IPS-NIHi11 (cell line): Measurements from ENCODE around the gene ST6GALNAC1.
"Not testable (repeated sequence)": the region's sequence is repeated elsewhere in the genome, so short reads cannot be mapped to it uniquely, and the experiment has no call there.

ENCODE experiments used
- DNase-seq: peaks from one replicate; pipeline ENCODE4 v3.0.0; 2012; ENCODE audit warnings: mixed read lengths, low spot score

Gene ST6GALNAC1

DNA sequence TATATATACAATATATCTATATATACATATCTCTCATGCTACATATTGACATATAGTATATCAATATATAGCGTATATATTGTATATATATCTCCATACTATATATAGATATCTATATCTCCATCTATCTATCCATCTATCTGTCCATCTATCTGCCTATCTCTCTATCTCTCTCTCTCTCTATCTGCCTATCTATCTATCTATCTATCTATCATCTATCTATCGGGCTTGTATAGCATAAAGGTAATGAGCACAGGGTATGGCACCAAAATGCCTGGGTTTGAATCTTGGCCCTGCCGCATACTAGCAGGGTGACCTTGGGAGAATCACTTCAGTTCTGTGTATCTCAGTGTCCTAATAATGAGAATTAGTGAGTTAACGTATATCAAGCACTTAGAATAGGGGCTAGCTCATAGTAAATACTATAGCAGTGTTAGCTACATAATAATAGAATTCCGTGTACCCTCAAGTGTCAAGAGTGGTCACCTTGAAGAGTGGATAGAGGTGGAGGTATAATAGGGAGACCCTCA, 1.5 kb downstream of the ST6GALNAC1 start:
- no peak for DNase-seq

DNA sequence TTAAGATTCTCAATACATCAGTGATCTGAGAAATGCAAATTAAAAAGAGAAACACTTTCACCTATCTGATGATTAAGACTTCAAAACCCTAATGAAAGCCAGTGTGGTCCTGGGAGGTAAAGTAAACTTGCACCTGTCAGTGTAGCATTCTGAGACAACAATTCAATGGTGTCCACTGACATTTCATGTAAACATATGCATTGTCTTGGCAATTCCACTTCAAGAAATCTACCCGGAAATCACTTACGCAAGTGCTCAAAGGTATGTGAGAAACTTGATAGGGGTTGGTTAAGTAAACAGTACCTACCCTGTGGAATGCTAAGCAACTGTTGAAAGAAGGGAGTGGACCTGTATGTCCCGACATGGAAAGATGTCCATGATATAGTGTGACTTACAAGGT, 2.1 kb downstream of the ST6GALNAC1 start:
- no peak for DNase-seq

DNA sequence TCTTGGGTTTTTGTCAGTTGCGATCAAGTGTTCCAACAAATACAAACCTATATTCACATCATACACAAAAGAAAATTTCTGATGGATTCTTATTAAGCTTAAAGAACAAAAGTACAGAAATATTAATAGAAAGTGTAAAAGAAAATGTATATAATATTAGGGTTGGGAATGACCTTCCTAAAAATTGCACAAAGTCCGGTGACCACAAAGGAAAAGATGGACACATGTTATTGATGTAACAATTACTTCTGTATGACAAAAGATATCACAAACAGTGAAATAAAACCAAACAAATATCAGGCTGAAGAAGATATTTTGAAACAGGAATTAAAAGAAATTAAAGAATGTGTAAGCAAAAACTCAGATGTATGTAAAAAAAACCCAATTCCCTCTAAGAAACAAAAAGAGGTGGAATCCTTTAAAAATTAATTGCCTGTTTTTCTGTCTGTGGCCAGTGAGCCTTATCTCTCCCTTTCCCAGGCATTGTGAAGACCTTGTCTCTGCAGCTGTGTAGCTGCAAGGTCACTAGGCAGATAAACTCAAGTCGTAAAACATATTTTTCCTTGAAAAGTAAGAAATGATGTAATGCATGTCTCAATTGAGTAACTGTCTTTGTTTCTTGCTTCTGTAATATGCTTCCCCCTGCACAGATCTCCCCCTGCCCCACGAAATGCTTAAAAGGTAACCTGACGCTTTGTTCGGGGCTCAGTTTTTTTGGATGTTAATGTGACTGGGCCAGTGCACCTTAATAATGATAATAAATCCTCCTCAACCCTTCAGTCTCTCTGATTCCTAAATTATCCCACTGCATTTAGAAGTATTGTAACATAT, 2.8 kb downstream of the ST6GALNAC1 start:
- no peak for DNase-seq

DNA sequence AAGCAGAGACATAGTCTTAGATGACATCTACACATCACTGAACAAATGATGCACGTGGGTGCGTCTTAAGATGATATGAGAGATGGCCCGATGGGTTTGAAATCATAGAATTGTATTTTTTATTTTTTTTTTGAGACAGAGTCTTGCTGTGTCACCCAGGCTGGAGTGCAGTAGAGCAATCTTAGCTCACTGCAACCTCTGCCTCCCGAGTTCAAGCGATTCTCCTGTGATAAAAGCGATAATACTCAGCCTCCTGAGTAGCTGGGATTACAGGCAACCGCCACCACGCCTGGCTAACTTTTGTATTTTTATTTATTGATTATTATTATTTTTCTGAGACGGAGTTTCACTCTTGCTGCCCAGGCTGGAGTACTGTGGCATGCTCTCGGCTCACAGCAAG, 5.3 kb downstream of the ST6GALNAC1 start:
- DNase-seq: no peak

DNA sequence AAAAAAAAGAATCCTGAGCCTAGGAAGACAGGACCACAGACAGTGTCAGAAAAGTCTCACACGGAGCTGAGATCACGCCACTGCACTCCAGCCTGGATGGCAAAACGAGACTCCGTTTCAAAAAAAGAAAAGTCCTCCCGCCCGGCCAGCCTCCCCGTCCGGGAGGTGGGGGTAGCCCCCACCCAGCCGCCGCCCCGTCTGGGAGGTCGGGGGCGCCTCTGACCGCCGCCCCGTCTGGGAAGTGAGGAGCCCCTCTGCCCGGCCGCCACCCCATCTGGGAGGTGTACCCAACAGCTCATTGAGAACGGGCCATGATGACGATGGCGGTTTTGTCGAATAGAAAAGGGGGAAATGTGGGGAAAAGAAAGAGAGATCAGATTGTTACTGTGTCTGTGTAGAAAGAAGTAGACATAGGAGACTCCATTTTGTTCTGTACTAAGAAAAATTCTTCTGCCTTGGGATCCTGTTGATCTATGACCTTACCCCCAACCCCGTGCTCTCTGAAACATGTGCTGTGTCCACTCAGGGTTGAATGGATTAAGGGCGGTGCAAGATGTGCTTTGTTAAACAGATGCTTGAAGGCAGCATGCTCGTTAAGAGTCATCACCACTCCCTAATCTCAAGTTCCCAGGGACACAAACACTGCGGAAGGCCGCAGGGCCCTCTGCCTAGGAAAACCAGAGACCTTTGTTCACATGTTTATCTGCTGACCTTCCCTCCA, 6.9 kb downstream of the ST6GALNAC1 start:
- not testable (repeated sequence) for DNase-seq

DNA sequence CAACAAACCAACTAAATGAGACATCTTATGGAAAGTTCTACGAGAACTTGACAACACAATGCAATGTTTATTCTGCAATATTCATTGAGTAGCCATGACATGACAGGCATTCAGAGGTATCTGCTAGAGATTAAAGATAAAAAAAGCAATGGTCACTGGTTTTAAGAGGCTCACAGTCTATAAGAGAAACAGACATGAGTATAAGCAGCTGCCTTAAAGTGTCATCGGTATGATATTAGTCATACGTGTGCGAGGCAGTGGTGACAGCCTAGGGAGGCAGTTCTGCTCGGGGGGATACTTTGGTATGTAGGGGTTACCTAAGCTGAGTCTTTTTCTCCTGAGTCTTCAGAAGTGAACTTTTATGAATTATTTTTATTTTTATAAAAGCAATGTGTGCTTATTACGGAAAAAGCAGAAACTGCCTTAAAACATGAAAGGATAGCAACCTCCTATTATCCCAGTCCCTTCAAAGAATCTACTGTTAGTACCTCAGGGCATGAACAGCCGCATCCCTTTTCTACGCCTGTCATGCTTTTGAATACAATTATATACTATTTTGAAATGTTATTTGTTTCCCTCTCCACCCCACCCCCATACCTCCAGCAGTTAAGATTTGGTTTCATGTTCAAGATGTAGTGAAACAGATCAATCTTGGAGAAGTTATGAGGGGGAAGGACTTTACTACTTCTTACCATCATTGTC, 7.7 kb downstream of the ST6GALNAC1 start:
- no peak for DNase-seq

DNA sequence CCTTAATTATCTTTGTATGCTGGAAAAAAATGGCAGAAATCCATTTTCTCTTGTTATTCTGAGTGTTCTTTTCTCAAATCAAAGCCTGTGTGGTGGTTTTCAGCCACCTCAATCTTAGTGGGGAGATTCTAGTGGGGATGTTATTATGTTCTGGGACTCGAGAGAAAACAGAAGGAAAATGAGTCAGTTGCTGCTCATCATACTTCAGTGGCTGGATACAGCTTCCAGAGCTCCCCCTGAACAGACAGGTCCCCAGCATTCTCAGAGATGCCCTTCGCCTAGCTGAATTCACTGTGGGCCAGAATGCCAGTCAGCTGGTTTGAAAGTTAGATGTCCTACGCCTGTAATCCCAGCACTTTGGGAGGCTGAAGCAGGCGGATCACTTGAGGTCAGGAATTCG, 8.5 kb downstream of the ST6GALNAC1 start:
- DNase-seq: no peak

DNA sequence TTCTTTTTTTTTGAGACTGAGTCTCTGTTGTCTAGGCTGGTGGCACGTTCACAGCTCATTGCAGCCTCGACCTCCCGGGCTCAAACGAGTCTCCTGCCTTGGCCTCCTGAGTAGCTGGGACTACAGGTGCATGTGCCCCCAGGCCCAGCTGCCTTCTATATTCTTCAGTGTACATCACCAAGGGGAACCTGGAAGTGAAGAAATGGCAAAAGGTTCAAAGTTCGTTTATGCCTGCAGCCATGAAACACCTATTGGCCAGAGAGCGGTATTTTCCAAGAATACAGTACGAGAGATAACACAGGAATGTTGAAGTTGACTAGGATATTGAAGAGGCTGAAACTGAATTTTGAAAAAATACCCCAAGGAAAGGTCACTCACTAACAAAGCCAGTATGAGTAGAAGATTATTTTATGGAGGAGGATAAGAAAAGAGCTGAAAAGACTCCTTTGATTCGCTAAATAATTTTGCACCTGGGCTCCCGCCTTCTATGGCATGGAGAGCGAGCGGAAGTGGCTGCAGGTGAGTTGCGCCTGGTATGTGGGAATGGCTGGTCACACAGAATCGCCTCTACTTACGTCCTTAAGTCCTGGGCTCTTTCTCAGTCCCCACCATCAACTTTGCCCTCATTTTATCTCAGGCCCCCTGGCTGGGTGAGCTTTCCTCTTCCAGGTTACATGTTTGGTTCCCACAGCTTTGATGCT, 9.8 kb downstream of the ST6GALNAC1 start:
- no peak for DNase-seq

DNA sequence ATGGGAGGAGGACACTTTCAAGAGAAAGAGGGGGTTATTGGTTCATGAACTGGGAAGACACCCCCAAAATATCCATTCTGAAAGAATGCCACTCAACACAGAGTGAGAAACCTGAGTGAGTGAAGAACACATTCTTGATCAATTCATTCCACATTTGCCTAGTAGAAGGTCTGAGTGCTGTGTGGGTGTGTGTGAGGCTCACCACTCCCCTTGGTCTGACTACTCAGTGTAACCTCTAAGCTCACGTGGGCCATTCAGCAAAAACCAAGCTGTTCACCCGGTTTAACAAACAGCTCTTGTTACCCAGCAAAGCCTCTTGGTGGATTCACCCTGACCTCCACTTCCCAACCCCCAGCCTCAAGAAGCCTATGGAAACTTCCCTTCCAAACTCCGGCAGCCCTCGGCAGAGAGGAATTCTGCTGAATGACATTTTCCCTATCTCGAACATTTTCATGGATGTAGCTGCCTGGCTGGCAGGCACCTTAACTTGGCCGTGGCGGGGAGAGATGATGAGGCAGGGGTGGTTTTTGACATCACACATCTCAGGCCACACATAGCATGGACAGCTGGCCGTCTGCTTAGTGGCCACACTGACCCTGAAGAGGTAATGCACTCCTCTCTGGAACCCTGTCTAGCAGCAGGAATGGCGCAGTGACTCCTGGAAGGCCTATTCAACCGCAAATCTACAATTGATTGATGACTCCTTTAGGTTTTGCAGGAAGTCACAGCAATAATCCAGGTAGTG, 11.6 kb downstream of the ST6GALNAC1 start:
- DNase-seq: peak; percentile 68

DNA sequence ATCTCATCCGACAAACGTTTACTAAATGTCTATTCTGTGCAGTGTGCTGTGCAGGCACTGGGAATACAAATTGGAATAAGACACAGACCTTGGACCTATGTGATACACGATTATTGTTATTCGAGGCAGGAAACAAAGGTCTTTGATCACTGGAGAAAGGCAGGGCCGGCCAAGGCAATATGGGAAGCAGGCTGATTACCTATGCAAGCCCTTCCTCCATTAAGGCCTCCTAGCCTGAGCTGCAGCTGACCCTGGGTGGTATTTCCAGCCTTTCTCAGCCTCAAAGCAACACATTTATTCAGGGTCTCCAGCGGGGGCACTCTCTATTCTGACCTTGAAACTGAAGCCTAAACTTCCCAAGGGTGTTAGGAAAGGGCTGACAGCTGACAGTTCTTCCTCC, 13.4 kb downstream of the ST6GALNAC1 start:
- peak; percentile 66 for DNase-seq

DNA sequence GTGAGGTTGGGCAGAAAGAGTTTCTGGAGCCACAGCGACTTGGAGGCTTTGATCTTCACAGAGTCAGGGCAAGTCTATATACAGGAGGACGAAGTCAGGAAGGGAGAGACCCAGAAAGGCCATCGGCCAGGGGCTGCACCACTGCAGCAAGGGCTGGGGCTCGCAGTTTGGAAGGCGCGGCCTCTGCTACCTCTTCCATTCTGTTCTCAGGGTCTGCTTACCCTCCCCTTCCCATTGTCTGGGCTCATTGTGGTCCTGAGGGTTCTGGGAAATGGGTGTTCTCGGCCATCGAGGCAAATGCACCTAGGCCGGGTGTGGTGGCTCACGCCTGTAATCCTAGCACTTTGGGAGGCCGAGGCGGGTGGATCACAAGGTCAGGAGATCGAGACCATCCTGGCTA, 16.0 kb downstream of the ST6GALNAC1 start:
- DNase-seq: no peak

DNA sequence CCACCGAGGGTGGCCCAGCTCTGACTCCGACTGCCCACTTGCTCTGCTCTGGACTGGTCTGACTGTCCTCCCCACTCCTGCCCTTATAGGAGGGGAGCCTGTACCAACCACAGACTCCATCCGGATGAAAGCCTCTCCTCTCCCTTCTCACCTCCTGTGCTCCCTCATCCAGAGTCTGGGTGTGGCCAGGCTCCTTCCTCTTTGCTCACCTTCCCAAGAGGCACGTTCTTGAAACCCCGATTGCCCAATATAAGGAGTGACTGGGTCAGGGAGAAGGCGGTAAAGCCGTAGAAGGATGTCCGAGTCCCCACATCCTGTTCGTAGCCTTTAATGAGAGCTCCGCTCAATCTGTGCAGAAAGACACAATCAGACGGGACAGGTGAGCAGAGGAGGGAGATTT, 17.1 kb downstream of the ST6GALNAC1 start:
- DNase-seq: no peak

DNA sequence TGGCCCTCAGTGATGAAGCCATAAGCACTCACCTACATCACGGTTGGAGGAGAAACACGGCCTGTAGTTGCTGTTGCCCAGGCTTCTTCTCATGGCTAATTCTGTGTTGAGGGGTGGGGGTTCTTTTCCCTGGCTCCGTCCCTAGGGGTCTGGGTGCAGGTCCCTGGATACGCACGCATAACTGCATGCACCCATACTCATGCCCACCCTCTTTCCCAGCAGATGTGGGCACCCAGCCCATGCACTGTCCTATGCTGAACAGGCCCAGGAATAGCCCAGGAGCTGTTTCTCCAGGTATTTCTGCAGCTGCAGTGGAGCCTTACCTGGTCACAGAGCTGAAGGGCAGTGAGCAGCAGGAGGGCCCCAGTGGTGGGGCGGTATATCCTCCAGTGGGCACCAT, 18.1 kb downstream of the ST6GALNAC1 start:
- no peak for DNase-seq

DNA sequence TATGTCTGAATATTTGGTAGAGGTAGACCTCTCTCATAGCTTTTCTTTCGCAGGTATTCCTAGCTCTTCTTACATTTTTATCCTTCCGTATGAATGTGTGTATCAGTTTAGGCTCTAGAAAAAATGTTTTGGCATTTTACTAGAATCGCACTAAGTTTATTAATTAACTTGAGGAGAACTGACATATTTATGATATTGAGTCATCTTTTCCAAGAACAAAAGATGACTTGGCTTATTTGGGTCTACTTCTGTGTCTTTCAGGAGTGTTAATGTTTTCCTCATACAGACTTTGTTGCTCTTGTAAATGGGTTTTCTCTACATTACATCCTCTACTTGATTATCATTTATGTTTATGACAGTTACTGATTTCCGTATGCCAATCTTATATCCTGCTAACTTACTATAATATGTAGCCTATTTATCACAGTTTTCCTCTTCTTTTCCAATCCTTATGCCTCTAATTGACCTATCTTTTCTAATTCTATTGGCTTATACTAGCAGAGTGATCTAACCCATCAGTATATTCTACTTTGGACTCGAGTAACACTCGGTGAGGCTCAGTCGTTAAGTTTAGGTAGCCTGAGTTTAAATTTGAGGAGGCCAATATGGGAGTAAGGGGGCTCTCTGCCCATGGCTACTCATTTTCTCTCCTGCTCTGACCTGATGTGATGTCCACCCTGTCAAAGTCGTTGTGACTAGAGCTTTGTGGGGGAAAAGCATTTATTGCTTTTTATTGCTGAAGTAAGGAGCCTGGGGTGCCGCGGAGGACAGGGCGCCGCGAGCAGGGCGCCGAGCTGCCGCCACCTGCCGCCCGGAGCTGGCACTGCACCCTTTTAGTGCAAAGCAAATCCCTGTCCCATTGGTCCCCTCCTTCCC, 20.0 kb downstream of the ST6GALNAC1 start:
- DNase-seq: peak; percentile 89

DNA sequence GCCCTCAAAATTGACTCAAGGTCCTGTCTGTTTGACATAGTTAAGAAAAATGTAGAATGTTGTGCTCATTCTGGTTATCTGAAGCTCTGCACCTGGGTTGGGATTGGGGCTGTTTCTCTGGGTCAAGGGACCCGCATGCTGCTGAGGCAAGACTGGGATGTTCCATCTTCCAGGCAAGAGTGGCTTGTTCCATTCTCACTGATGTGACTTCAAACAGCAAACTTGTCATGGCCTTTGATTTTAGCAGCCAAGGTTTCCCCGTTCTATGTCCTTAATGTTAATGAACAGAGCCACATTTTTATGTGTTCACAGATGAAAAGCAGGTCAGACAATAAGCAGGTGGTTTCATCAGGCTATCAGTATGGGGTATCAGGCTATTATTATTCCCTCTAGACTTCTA, 25.7 kb downstream of the ST6GALNAC1 start:
- DNase-seq: no peak

DNA sequence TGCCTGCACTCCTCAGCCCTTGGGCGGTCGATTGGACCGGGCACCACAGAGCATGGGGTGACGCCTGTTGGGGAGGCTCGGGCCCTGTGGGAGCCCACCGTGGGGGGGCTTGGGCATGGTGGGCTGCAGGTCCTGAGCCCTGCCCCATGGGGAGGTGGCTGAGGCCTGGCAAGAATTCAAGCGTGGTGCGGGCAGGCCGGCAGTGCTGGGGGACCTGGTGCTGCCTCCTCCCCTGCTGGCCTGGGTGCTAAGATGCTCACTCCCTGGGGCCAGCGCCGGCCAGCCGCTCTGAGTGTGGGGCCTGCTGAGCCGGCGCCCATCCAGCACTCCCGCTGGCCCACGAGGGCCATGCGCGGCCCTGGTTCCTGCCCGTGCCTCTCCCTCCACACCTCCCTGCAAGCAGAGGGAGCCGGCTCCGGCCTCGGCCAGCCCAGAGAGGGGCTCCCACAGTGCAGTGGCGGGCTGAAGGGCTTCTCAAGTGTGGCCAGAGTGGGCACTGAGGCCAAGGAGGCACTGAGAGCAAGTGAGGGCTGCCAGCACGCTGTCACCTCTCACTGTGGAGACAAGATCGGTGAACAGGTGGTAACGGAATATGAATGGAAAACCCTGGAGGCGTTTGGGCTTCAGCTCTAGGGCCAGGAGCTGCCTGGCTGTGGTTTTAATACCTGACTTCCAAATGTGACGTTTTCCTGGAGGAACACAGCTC, 28.5 kb downstream of the ST6GALNAC1 start:
- DNase-seq: no peak

DNA sequence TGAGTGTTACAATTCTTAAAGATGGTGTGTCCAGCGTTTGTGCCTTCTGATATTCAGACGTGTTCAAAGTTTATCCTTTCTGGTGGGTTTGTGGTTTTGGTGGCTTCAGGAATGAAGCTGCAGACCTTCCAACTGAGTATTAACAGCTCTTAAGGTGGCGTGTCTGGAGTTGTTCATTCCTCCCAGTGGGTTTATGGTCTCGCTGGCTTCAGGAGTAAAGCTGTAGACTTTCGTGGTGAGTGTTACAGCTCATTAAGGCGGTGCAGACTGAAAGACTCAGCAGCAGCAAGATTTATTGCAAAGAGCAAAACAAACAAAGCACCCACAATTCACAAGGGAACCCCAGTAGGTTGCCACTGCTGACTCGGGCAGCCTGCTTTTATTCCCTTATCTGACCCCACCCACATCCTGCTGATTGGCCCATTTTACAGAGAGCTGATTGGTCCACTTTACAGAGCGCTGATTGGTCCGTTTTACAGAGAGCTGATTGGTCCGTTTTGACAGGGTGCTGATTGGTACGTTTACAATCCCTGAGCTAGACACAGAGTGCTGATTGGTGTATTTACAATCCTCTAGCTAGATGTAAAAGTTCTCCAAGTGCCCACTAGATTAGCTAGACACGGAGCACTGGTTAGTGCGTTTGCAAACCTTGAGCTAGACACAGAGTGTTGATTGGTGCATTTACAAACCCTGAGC, 29.3 kb downstream of the ST6GALNAC1 start:
- not testable (repeated sequence) for DNase-seq

DNA sequence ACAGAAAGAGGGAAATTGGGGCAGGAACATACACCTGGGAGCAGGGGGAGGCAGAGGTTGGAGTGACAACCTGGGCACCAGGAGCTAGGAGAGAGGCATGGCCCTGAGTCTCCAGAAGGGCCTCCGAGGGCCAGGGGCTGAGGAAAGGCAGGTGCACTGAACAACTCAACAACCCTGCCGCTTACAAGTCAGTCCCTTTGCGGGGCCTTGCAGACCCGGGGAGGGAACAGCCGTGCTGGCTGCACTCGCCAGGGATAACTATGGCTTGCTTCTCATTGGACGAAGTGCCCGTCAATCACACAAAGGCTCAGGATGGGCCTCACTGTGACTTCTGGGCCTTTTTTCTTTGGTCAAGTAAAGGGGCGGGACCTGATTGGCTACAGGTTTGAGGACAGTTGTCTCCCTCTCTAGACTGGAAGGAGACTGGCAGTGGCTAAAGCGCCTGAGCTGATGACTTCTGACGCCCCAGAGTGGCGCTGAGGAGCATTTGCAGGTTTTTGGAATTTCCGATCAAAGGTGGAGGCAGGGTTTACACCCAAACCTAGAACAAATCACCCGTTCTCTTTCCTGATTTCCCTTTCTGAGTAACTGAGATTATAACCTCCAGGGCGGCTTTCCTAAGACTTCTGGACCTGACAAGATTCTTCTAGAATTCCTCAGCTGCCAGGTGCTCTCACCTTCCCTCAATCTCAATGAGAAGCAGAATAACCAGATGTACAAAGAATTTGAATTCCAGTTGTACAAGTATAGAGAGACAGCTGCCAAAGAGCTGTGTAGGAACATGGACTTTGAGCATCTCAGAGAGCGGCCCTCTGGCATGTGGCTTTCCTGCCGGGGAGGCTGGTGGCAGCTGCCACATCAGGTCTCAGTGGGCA, 30.3 kb downstream of the ST6GALNAC1 start:
- DNase-seq: peak; percentile 72
